ENCODE data around the gene CALCOCO2. TPM values are rescaled to one million over a fixed set of nuclear protein-coding genes. Genes with fewer than 3 reads are reported as not detected.
A peak's percentile ranks its signal among the peaks of the same experiment; 100 is the strongest.

The CALCOCO2 gene
- total and polyA plus RNA-seq, 2 of the 13 experiments (the other 11 are each of a cell fraction or from before 2014, with no cell fraction given): 72.9 to 111 TPM

- TF ChIP-seq ZBTB37 (CRISPR knock-in tag; IDR thresholded peaks at IDR 0.05): no peak
- TF ChIP-seq GMEB1 (CRISPR knock-in tag; IDR thresholded peaks at IDR 0.05; ENCODE audit: borderline replicate concordance): peak; percentile 84
- TF ChIP-seq ZNF180 (CRISPR knock-in tag; IDR thresholded peaks at IDR 0.05; ENCODE audit: borderline replicate concordance, low read depth): no peak
- TF ChIP-seq ZNF776 (CRISPR knock-in tag; IDR thresholded peaks at IDR 0.05): peak; percentile 82
- TF ChIP-seq PBX2 (CRISPR knock-in tag; IDR thresholded peaks at IDR 0.05): no peak
- TF ChIP-seq GABPB1 (CRISPR knock-in tag; IDR thresholded peaks at IDR 0.05): peak; percentile 93
- no peak; the same call in 1 of the 2 replicates for TF ChIP-seq ZNF12 (CRISPR knock-in tag; IDR thresholded peaks at IDR 0.05)
- no peak for TF ChIP-seq HHEX (CRISPR knock-in tag; IDR thresholded peaks at IDR 0.05)
- TF ChIP-seq ADNP (CRISPR knock-in tag; IDR thresholded peaks at IDR 0.05): no peak
- peak; percentile 60; the same call in 1 of the 2 replicates for TF ChIP-seq POLR2AphosphoS2 (IDR thresholded peaks at IDR 0.05; ENCODE audit: low read depth, low read length)
- peak; percentile 93; the same call in 1 of the 2 replicates for TF ChIP-seq CBX5 (CRISPR knock-in tag; IDR thresholded peaks at IDR 0.05; ENCODE audit: borderline replicate concordance)
- 0 out of 2 replicates have a peak, but pooled peaks have one; percentile 33 for TF ChIP-seq SIX1 (CRISPR knock-in tag; IDR thresholded peaks at IDR 0.05; ENCODE audit: borderline replicate concordance)
- TF ChIP-seq ZNF605 (CRISPR knock-in tag; IDR thresholded peaks at IDR 0.05): peak; percentile 96
- TF ChIP-seq FOXP1 (IDR thresholded peaks at IDR 0.05): no peak
- peak; percentile 37; the same call in 1 of the 2 replicates for TF ChIP-seq FOXP1 (CRISPR knock-in tag; IDR thresholded peaks at IDR 0.05)
- peak; percentile 85 for TF ChIP-seq ZNF607 (CRISPR knock-in tag; IDR thresholded peaks at IDR 0.05; ENCODE audit: borderline replicate concordance)
- no peak for TF ChIP-seq ATRX (CRISPR knock-in tag; IDR thresholded peaks at IDR 0.05; ENCODE audit: borderline replicate concordance)
- no peak; the same call in none of the 2 replicates for TF ChIP-seq PITX1 (CRISPR knock-in tag; IDR thresholded peaks at IDR 0.05)
- peak; percentile 96 for TF ChIP-seq KAT8 (CRISPR knock-in tag; IDR thresholded peaks at IDR 0.05)
- 0 out of 2 replicates have a peak, but pooled peaks have one; percentile 1 for TF ChIP-seq HNF4G (IDR thresholded peaks at IDR 0.05; ENCODE audit: borderline replicate concordance, low read depth, low read length)
- peak; percentile 20; the same call in 1 of the 2 replicates for TF ChIP-seq HNF4G (CRISPR knock-in tag; IDR thresholded peaks at IDR 0.05; ENCODE audit: borderline replicate concordance, low read depth)
- peak; percentile 92 for TF ChIP-seq GATAD1 (CRISPR knock-in tag; IDR thresholded peaks at IDR 0.05)
- peak; percentile 65 for TF ChIP-seq GABPA (IDR thresholded peaks at IDR 0.05; ENCODE audit: low read depth, low read length)
- TF ChIP-seq GABPA (CRISPR knock-in tag; IDR thresholded peaks at IDR 0.05; ENCODE audit: low read depth): peak; percentile 80
- no peak for TF ChIP-seq ZNF138 (CRISPR knock-in tag; IDR thresholded peaks at IDR 0.05; ENCODE audit: low read depth)
- TF ChIP-seq ZNF460 (CRISPR knock-in tag; IDR thresholded peaks at IDR 0.05; ENCODE audit: borderline replicate concordance): no peak; the same call in 1 of the 2 replicates
- peak; percentile 62; the same call in 1 of the 2 replicates for TF ChIP-seq E2F5 (CRISPR knock-in tag; conservative IDR thresholded peaks at IDR 0.05)
Observed at GRCh38 chr17:48908047-48908843, 77.4 kb downstream of the CALCOCO2 start, which contains the start of gene UBE2Z (continued).
